GM12872 (cell line): ENCODE results near the gene DLG2.

ENCODE experiments used
- TF ChIP-seq, protein P1 (sequence below): IDR thresholded peaks from 3 replicates; pipeline ENCODE4 v1.5.1; 2011; ENCODE audit warnings: low read depth, mild to moderate bottlenecking, low read length, moderate library complexity; ENCODE audit not compliant: insufficient read depth

The DLG2 gene

DNA sequence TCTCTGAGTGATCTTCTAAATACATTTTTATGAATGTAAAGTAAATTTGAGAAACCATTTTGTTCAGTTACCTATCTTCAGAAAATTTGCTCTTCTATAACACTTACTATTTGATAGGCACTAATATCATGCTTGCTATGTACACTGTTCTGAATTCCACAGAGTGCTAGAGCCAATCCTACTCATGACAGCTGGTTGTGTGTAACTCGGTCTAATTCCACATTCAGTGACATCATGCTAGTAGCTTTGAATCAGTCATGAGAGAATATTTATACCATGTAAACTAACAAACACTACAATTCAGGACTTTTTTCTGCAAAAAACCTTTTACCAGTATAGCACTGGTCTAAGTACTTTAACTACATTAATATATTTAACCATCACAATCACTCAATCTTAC, 902.9 kb downstream of the DLG2 start:
- TF ChIP-seq, protein P1, sequence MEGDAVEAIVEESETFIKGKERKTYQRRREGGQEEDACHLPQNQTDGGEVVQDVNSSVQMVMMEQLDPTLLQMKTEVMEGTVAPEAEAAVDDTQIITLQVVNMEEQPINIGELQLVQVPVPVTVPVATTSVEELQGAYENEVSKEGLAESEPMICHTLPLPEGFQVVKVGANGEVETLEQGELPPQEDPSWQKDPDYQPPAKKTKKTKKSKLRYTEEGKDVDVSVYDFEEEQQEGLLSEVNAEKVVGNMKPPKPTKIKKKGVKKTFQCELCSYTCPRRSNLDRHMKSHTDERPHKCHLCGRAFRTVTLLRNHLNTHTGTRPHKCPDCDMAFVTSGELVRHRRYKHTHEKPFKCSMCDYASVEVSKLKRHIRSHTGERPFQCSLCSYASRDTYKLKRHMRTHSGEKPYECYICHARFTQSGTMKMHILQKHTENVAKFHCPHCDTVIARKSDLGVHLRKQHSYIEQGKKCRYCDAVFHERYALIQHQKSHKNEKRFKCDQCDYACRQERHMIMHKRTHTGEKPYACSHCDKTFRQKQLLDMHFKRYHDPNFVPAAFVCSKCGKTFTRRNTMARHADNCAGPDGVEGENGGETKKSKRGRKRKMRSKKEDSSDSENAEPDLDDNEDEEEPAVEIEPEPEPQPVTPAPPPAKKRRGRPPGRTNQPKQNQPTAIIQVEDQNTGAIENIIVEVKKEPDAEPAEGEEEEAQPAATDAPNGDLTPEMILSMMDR, result no peak

DNA sequence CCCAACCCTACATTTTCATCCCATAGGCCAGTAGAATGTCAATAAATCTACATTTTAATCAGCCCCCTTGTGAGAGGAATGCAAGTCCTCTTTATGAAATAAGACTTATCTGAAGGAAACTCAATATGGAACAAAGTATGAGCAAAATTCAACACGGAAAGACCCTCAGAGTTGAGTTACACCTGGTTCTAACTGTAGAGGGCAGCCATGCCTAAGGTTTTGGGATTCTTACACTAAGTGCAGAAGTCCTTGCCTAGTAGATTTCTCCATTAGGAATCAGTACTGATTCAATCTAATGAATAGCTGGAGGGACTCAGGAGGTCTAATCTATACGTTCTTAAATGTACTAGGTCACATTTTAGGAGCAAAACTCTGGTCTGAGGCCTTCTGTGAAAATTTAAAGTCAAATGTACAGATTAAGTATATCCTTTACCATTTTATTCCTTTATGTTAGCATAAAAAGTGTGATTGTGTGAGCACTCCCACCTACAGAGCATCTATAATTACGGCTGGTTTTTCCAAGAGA, 904.5 kb downstream of the DLG2 start:
- TF ChIP-seq, protein P1, result no peak

DNA sequence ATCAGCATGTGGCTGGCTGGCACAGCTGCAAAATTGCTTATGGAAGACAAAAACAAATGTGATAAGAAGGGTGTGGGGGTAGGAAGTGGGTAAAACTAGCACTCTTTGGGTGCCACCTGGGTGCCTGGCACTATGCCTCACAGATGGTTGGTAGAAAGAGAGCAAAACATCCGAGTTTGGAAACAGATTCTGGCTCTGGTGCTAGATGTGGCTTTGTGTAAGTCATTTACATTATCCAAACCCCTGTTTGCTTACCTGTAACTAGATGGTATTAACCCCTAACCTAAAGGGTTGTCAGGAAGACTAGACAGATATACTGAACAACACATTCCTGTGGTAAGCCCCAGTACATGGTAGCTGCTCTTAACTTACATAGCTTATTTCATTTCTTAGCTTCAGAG, 905.6 kb downstream of the DLG2 start:
- TF ChIP-seq, protein P1, result no peak

DNA sequence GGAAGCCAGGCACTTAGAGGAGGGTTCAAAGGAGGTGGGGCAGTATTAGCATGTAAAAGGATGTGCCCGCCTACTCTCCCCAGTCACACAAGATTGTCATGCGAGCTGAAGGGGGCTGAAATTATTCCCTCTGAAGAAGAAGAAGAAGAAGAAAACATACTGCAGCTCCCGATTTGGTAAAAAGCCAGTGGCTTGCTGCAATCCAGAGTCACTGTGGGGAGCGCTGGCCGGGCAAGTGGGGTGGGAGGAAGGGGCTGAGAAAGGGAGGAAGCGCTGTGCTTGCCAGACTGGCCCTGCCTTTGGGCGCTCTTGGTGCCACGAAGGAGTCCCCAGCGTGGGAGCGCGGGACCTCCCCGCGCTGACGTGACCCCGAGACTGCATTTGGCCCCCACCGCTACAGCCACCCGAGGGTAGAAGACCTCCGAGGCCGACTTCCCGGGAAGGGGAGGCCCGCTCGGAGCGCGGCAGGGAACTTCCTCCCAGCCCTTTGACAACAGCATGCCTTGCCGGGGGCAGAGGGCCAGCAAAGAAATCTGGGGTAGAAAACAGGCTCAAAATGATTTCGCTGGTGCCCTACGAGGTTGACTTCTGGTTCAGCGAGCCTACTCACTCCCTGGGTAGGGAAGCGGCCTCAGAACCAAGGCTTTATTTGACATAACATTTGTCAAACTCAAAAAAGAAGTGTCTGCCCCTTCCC, 906.3 kb downstream of the DLG2 start:
- TF ChIP-seq, protein P1, result no peak

DNA sequence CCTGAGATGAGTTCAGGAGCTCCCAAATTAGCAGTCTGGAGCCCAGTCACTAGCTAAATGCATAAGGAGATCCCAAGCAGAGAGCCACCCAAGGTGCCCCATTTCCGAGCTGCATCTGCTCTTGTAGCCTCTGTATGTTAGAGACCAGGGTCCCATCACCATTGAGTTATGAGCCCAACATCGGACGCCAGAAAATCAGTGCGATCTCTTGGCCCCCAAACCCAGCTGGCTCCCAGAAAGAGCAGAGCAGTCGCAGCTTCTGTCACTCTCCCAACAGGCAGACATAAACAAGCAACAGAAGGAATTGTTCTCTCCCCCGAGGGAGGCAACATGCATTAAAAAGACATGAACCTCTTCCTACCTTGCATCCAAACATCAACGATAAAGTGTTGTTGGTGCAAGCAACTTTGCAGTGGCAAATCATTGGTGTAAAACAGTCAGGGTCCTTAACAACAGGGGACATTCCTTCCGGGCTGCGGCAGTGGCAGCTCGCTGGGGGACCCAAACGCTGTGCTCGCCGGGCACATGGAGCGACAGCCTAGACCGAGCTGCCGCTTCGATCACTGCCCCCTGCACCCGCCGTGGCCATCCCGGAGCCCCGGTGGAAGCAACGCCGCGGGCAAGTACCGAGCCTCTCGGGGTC, 907.1 kb downstream of the DLG2 start:
- TF ChIP-seq, protein P1, result no peak

DNA sequence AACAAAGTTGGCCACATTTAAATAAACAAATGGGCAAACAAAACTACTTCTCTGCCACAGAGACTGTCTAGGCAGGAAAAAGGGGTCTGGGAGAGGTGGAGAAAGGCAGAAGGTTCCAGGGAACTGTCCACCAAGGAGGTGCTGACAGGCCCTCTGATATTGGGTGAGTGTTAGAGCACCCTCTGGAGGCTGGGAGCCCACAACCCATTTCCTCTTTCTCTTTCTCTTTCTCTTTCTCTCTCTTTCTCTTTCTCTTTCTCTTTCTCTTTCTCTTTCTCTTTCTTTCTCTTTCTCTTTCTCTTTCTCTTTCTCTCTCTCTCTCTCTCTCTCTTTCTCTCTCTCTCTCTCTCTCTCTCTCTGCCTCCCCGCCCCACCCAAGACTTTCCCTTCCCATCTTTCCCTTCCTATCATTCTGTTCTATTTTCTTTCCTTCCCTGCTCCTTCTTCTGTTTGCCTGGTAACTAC, 912.8 kb downstream of the DLG2 start:
- TF ChIP-seq, protein P1, result peak; percentile 43

DNA sequence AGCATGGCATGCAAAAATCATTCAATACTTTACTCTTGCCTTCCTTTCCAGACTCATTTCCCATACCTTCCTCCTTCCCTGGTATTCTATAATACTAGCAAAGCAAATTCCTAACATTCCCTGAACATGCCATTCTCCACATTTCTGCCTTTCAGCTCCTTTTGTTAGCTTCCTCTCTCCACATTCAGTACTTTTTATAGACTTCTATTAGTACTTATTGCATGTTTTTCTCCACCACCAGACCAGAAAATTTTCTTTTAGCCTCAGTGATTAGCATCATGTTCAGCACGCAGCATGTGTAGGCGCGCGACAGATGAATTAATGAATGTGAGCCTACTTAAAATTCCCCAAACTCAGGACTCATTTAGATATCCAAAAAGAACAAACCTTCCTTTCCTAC, 935.3 kb downstream of the DLG2 start:
- TF ChIP-seq, protein P1, result no peak
